ENCODE data around the gene ZNF763.

- no peak for TF ChIP-seq POLR2AphosphoS5 (IDR thresholded peaks at IDR 0.05; ENCODE audit: low read depth, low read length)
- no peak for TF ChIP-seq CTCF (IDR thresholded peaks at IDR 0.05)
- TF ChIP-seq TCF7L2 (IDR thresholded peaks at IDR 0.05; ENCODE audit: low read depth, low read length), result no peak
- no peak for TF ChIP-seq REST (IDR thresholded peaks at IDR 0.05; ENCODE audit: insufficient read depth in 1 of 2, low read depth in 2 of 2, low read length in 1 of 2)
Measured at GRCh38 chr19:11921852-11922495, 42.9 kb upstream of the ZNF763 start.

Data from Panc1 (cell line).